Measurements from ENCODE around the gene NKAIN1.

Gene NKAIN1

GRCh38 chr1:31170486-31170735 lies 69.3 kb downstream of the NKAIN1 start:
- Histone ChIP-seq H3K9ac (ENCODE audit: low read length) (peak overlapping the region; percentile 46), H3K4me3 (ENCODE audit: insufficient read depth in 1 of 2, low read depth in 1 of 2, low read length in 2 of 2) (no peak overlapping the region), H2BK5ac (ENCODE audit: low read depth, low read length, poor library complexity, severe bottlenecking) (no peak overlapping the region), H2BK12ac (ENCODE audit: low read length in 2 of 2) (peak overlapping the region in 1 of 2 experiments; percentile 63), H3K36me3 (ENCODE audit: control insufficient read depth in 1 of 2, insufficient read depth in 2 of 2, low read depth in 1 of 2, low read length in 2 of 2) (no peaks in the 10 kb centered on the region), H3K4ac (ENCODE audit: low read depth in 1 of 2, low read length in 2 of 2) (no peak overlapping the region), H3K27ac (ENCODE audit: low read length, poor library complexity, severe bottlenecking) (peak overlapping the region; percentile 87), H4K91ac (ENCODE audit: low read length) (no peak overlapping the region), H2BK15ac (ENCODE audit: low read depth, poor library complexity, severe bottlenecking) (no peak overlapping the region), H3K79me1 (replicated peaks; ENCODE audit: low read length, poor library complexity, severe bottlenecking) (no peaks in the 10 kb centered on the region), H2AK5ac (ENCODE audit: low read length, severe bottlenecking) (no peak overlapping the region), H3K9me3 (ENCODE audit: control insufficient read depth, low read length) (no peaks in the 10 kb centered on the region), H3K4me2 (ENCODE audit: low read length, poor library complexity, severe bottlenecking) (no peak overlapping the region), H2AFZ (ENCODE audit: low read depth, low read length) (no peak overlapping the region), H3K4me1 (ENCODE audit: control insufficient read depth, insufficient read depth, low read depth, low read length) (peaks cover 6% of the 10 kb centered on the region), H3K14ac (ENCODE audit: low read length in 2 of 2) (peak overlapping the region in 1 of 2 experiments; percentile 32), H2BK120ac (ENCODE audit: low read depth, low read length) (no peak overlapping the region), H3K23ac (ENCODE audit: low read length in 2 of 2) (no peak overlapping the region), H4K8ac (ENCODE audit: low read length) (no peak overlapping the region), H3K18ac (ENCODE audit: low read depth in 1 of 2, low read length in 2 of 2) (peak overlapping the region in 1 of 2 experiments; percentile 1), H3K27me3 (ENCODE audit: control insufficient read depth in 1 of 2, insufficient read depth in 1 of 2, low read length in 2 of 2) (no peaks in the 10 kb centered on the region)
- 91% methylated on average over 4 of the region's 4 CpGs for WGBS
- no peak for DNase-seq

- Histone ChIP-seq H3K27me3 (ENCODE audit: control insufficient read depth in 1 of 2, insufficient read depth in 1 of 2, low read length in 2 of 2) (no peaks in the 10 kb centered on the region), H3K4me3 (ENCODE audit: insufficient read depth in 1 of 2, low read depth in 1 of 2, low read length in 2 of 2) (no peak overlapping the region), H2AK5ac (ENCODE audit: low read length, severe bottlenecking) (no peak overlapping the region), H2AFZ (ENCODE audit: low read depth, low read length) (no peak overlapping the region), H3K9me3 (ENCODE audit: control insufficient read depth, low read length) (no peaks in the 10 kb centered on the region), H3K79me1 (replicated peaks; ENCODE audit: low read length, poor library complexity, severe bottlenecking) (no peaks in the 10 kb centered on the region), H2BK12ac (ENCODE audit: low read length in 2 of 2) (no peak overlapping the region), H3K9ac (ENCODE audit: low read length) (no peak overlapping the region), H4K8ac (ENCODE audit: low read length) (no peak overlapping the region), H4K91ac (ENCODE audit: low read length) (no peak overlapping the region), H3K4me2 (ENCODE audit: low read length, poor library complexity, severe bottlenecking) (no peak overlapping the region), H2BK5ac (ENCODE audit: low read depth, low read length, poor library complexity, severe bottlenecking) (no peak overlapping the region), H3K27ac (ENCODE audit: low read length, poor library complexity, severe bottlenecking) (no peak overlapping the region), H3K4me1 (ENCODE audit: control insufficient read depth, insufficient read depth, low read depth, low read length) (peaks cover 6% of the 10 kb centered on the region), H2BK120ac (ENCODE audit: low read depth, low read length) (no peak overlapping the region), H3K23ac (ENCODE audit: low read length in 2 of 2) (no peak overlapping the region), H3K36me3 (ENCODE audit: control insufficient read depth in 1 of 2, insufficient read depth in 2 of 2, low read depth in 1 of 2, low read length in 2 of 2) (no peaks in the 10 kb centered on the region), H3K4ac (ENCODE audit: low read depth in 1 of 2, low read length in 2 of 2) (no peak overlapping the region), H3K14ac (ENCODE audit: low read length in 2 of 2) (no peak overlapping the region), H2BK15ac (ENCODE audit: low read depth, poor library complexity, severe bottlenecking) (no peak overlapping the region), H3K18ac (ENCODE audit: low read depth in 1 of 2, low read length in 2 of 2) (no peak overlapping the region)
- 67% methylated on average over 7 of the region's 8 CpGs for WGBS
- no peak for DNase-seq
Measured at GRCh38 chr1:31166462-31166861, 73.2 kb downstream of the NKAIN1 start.

DNA sequence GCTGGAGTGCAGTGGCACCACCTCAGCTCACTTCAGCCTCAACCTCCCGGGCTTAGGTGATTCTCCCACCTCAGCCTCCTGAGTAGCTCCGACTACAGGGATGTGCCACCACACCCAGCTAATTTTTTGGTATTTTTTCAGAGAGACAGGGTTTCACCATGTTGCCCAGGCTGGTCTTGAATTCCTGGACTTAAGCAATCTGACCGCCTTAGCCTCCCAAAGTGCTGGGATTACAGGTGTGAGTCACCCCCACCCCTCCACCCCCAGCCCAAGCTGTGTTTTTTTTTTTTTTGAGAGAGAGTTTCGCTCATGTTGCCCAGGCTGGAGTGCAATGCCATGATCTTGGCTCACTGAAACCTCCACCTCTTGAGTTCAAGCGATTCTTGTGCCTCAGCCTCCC lies 75.4 kb downstream of the NKAIN1 start:
- Histone ChIP-seq H3K4me2 (ENCODE audit: low read length, poor library complexity, severe bottlenecking) (no peak overlapping the region), H2AK5ac (ENCODE audit: low read length, severe bottlenecking) (no peak overlapping the region), H3K18ac (ENCODE audit: low read depth in 1 of 2, low read length in 2 of 2) (no peak overlapping the region), H2BK15ac (ENCODE audit: low read depth, poor library complexity, severe bottlenecking) (no peak overlapping the region), H4K8ac (ENCODE audit: low read length) (no peak overlapping the region), H3K36me3 (ENCODE audit: control insufficient read depth in 1 of 2, insufficient read depth in 2 of 2, low read depth in 1 of 2, low read length in 2 of 2) (no peaks in the 10 kb centered on the region), H3K27ac (ENCODE audit: low read length, poor library complexity, severe bottlenecking) (no peak overlapping the region), H2AFZ (ENCODE audit: low read depth, low read length) (no peak overlapping the region), H3K4me1 (ENCODE audit: control insufficient read depth, insufficient read depth, low read depth, low read length) (no peaks in the 10 kb centered on the region), H2BK12ac (ENCODE audit: low read length in 2 of 2) (no peak overlapping the region), H3K9ac (ENCODE audit: low read length) (no peak overlapping the region), H4K91ac (ENCODE audit: low read length) (no peak overlapping the region), H3K27me3 (ENCODE audit: control insufficient read depth in 1 of 2, insufficient read depth in 1 of 2, low read length in 2 of 2) (no peaks in the 10 kb centered on the region), H3K4ac (ENCODE audit: low read depth in 1 of 2, low read length in 2 of 2) (no peak overlapping the region), H2BK5ac (ENCODE audit: low read depth, low read length, poor library complexity, severe bottlenecking) (no peak overlapping the region), H3K4me3 (ENCODE audit: insufficient read depth in 1 of 2, low read depth in 1 of 2, low read length in 2 of 2) (no peak overlapping the region), H3K79me1 (replicated peaks; ENCODE audit: low read length, poor library complexity, severe bottlenecking) (no peaks in the 10 kb centered on the region), H2BK120ac (ENCODE audit: low read depth, low read length) (no peak overlapping the region), H3K23ac (ENCODE audit: low read length in 2 of 2) (no peak overlapping the region), H3K14ac (ENCODE audit: low read length in 2 of 2) (no peak overlapping the region), H3K9me3 (ENCODE audit: control insufficient read depth, low read length) (no peaks in the 10 kb centered on the region)
- WGBS, result 95% methylated on average over 3 of the region's 5 CpGs
- DNase-seq, result no peak

DNA sequence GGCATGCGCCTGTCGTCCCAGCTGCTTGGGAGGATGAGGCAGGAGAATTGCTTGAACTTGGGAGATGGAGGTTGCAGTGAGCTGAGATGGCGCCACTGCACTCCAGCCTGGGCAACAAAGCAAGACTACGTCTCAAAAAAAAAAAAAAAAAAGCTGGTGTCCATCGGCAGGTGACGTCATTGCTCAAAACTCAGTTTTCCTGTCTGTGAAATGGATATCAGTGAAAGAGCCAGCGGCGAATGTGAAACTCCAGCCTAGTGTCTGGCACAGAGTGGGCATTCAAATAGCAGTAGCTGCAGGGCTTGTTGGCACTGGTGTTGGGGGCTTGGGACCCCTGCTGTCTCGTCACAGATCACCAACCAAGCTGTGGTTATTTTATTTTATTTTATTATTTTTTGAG lies 75.8 kb downstream of the NKAIN1 start:
- no peak overlapping the region for H4K91ac ChIP-seq (ENCODE audit: low read length)
- no peaks in the 10 kb centered on the region for H3K79me1 ChIP-seq (replicated peaks; ENCODE audit: low read length, poor library complexity, severe bottlenecking)
- H3K23ac ChIP-seq (ENCODE audit: low read length in 2 of 2), result no peak overlapping the region
- H4K8ac ChIP-seq (ENCODE audit: low read length), result no peak overlapping the region
- no peaks in the 10 kb centered on the region for H3K27me3 ChIP-seq (ENCODE audit: control insufficient read depth in 1 of 2, insufficient read depth in 1 of 2, low read length in 2 of 2)
- H2AK5ac ChIP-seq (ENCODE audit: low read length, severe bottlenecking), result no peak overlapping the region
- no peak overlapping the region for H3K4me2 ChIP-seq (ENCODE audit: low read length, poor library complexity, severe bottlenecking)
- H2BK15ac ChIP-seq (ENCODE audit: low read depth, poor library complexity, severe bottlenecking), result no peak overlapping the region
- no peak overlapping the region for H3K9ac ChIP-seq (ENCODE audit: low read length)
- no peak overlapping the region for H3K14ac ChIP-seq (ENCODE audit: low read length in 2 of 2)
- H2BK120ac ChIP-seq (ENCODE audit: low read depth, low read length), result no peak overlapping the region
- H3K36me3 ChIP-seq (ENCODE audit: control insufficient read depth in 1 of 2, insufficient read depth in 2 of 2, low read depth in 1 of 2, low read length in 2 of 2), result no peaks in the 10 kb centered on the region
- no peak overlapping the region for H2BK12ac ChIP-seq (ENCODE audit: low read length in 2 of 2)
- H3K4me3 ChIP-seq (ENCODE audit: insufficient read depth in 1 of 2, low read depth in 1 of 2, low read length in 2 of 2), result no peak overlapping the region
- H3K4me1 ChIP-seq (ENCODE audit: control insufficient read depth, insufficient read depth, low read depth, low read length), result no peaks in the 10 kb centered on the region
- WGBS, result 95% methylated on average over 8 of the region's 9 CpGs
- no peak overlapping the region for H3K4ac ChIP-seq (ENCODE audit: low read depth in 1 of 2, low read length in 2 of 2)
- DNase-seq, result no peak
- no peak overlapping the region for H2AFZ ChIP-seq (ENCODE audit: low read depth, low read length)
- H3K18ac ChIP-seq (ENCODE audit: low read depth in 1 of 2, low read length in 2 of 2), result no peak overlapping the region
- no peaks in the 10 kb centered on the region for H3K9me3 ChIP-seq (ENCODE audit: control insufficient read depth, low read length)
- no peak overlapping the region for H2BK5ac ChIP-seq (ENCODE audit: low read depth, low read length, poor library complexity, severe bottlenecking)
- H3K27ac ChIP-seq (ENCODE audit: low read length, poor library complexity, severe bottlenecking), result no peak overlapping the region
